ENCODE results near the gene TSEN54.

TSEN54 gene

GRCh38 chr17:75485688-75486087, 30.6 kb upstream of the TSEN54 start:
- Histone ChIP-seq H3K9me3 (ENCODE audit: low read depth, low read length) (no peaks in the 10 kb centered on the region), H3K36me3 (ENCODE audit: insufficient read depth, low read length) (no peaks in the 10 kb centered on the region), H3K27ac (no peak overlapping the region), H3K9ac (ENCODE audit: insufficient read length) (no peak overlapping the region), H3K4me3 (no peak overlapping the region)
- no peak for DNase-seq (ENCODE audit: low read depth, low spot score)
- TF ChIP-seq EZH2 (IDR thresholded peaks at IDR 0.05): no peak
- no peak for TF ChIP-seq POLR2AphosphoS5 (IDR thresholded peaks at IDR 0.05; ENCODE audit: borderline replicate concordance, low read depth, low read length)
- TF ChIP-seq FOXP2 (optimal IDR thresholded peaks at IDR 0.05; ENCODE audit: control extremely low read depth, extremely low read length, insufficient read depth): no peak

GRCh38 chr17:75486151-75486550, 30.2 kb upstream of the TSEN54 start:
- Histone ChIP-seq H3K27ac (no peak overlapping the region), H3K36me3 (ENCODE audit: insufficient read depth, low read length) (no peaks in the 10 kb centered on the region), H3K9me3 (ENCODE audit: low read depth, low read length) (no peaks in the 10 kb centered on the region), H3K4me3 (no peak overlapping the region), H3K9ac (ENCODE audit: insufficient read length) (no peak overlapping the region)
- no peak for DNase-seq (ENCODE audit: low read depth, low spot score)
- TF ChIP-seq POLR2AphosphoS5 (IDR thresholded peaks at IDR 0.05; ENCODE audit: borderline replicate concordance, low read depth, low read length): no peak

DNA sequence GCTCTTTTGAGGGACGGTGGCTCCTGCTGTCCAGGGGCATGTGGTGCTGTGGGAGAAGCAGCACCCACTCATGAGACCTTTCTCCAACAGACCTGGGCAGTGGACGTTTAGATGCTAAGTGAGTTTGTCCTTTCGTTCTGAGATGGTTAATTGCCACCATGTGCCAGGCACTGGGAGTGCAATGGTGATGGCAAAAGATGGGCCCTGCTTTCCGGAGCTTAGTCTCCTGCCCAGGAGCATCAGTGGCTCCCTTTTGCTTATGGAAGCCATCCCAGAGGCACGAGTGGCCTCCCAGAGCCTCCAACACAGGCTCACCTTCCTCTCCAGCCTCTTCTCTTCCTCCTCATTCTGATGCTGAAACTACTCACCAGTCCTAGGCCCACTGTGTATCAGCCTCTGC, 29.4 kb upstream of the TSEN54 start:
- H3K36me3 ChIP-seq (ENCODE audit: insufficient read depth, low read length): no peaks in the 10 kb centered on the region
- H3K27ac ChIP-seq: no peak overlapping the region
- TF ChIP-seq POLR2AphosphoS5 (IDR thresholded peaks at IDR 0.05; ENCODE audit: borderline replicate concordance, low read depth, low read length) (no peak), EZH2 (IDR thresholded peaks at IDR 0.05) (no peak), FOXP2 (optimal IDR thresholded peaks at IDR 0.05; ENCODE audit: control extremely low read depth, extremely low read length, insufficient read depth) (no peak)
- H3K4me3 ChIP-seq: no peak overlapping the region
- no peaks in the 10 kb centered on the region for H3K9me3 ChIP-seq (ENCODE audit: low read depth, low read length)
- no peak for DNase-seq (ENCODE audit: low read depth, low spot score)
- no peak overlapping the region for H3K9ac ChIP-seq (ENCODE audit: insufficient read length)

GRCh38 chr17:75487351-75488070, 28.8 kb upstream of the TSEN54 start:
- H3K36me3 ChIP-seq (ENCODE audit: insufficient read depth, low read length): no peaks in the 10 kb centered on the region
- H3K9me3 ChIP-seq (ENCODE audit: low read depth, low read length): no peaks in the 10 kb centered on the region
- no peak for DNase-seq (ENCODE audit: low read depth, low spot score)
- TF ChIP-seq POLR2AphosphoS5 (IDR thresholded peaks at IDR 0.05; ENCODE audit: borderline replicate concordance, low read depth, low read length): no peak
- TF ChIP-seq FOXP2 (optimal IDR thresholded peaks at IDR 0.05; ENCODE audit: control extremely low read depth, extremely low read length, insufficient read depth): no peak
- no peak for TF ChIP-seq EZH2 (IDR thresholded peaks at IDR 0.05)
- H3K4me3 ChIP-seq: no peak overlapping the region
- H3K27ac ChIP-seq: no peak overlapping the region
- H3K9ac ChIP-seq (ENCODE audit: insufficient read length): no peak overlapping the region

DNA sequence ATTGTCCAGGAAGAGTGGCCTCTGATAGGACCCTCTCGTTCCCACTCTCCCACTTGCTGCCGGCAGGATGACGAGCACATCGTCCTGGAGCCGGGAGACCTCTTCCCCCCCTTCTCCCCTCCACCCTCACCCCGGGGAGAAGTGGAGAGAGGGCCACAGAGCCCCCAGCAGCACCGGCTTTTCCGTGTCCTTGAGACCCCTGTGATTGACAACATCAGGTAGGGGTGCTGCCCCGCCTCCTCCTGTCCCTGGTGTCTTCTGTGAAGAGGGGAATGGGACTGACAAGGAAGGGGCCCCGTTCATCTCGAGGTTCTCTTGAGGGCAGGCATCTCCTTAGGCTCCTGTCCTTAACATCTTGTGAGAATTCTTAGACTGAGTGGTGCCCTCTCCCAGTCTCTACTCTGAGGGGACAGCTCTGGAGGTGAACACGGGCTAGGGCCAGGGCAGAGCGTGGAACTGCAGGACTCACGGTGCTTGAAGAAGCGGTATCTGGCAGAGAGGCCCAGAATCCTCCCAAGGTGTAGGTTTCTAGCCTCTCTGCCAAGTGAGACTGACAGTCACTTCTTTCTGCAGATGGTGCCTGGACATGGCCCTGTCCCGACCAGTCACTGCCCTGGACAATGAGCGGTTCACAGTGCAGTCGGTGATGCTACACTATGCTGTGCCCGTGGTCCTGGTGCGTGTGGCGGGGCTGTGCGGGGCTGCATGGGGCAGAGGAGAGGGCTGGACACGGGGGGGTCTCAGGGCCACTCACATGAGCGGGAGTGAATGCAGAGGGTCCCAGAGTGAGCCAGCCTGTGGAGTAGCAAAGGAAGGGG, 27.4 kb upstream of the TSEN54 start:
- Histone ChIP-seq H3K27ac (no peak overlapping the region), H3K9ac (ENCODE audit: insufficient read length) (no peak overlapping the region), H3K9me3 (ENCODE audit: low read depth, low read length) (no peaks in the 10 kb centered on the region), H3K4me3 (no peak overlapping the region), H3K36me3 (ENCODE audit: insufficient read depth, low read length) (no peaks in the 10 kb centered on the region; the same call in 1 of the 2 replicates)
- TF ChIP-seq EZH2 (IDR thresholded peaks at IDR 0.05) (no peak), FOXP2 (optimal IDR thresholded peaks at IDR 0.05; ENCODE audit: control extremely low read depth, extremely low read length, insufficient read depth) (no peak), POLR2AphosphoS5 (IDR thresholded peaks at IDR 0.05; ENCODE audit: borderline replicate concordance, low read depth, low read length) (no peak)
- DNase-seq (ENCODE audit: low read depth, low spot score): no peak

GRCh38 chr17:75489511-75489955, 26.8 kb upstream of the TSEN54 start:
- Histone ChIP-seq H3K9me3 (ENCODE audit: low read depth, low read length) (no peaks in the 10 kb centered on the region), H3K4me3 (no peak overlapping the region), H3K9ac (ENCODE audit: insufficient read length) (no peak overlapping the region), H3K27ac (no peak overlapping the region), H3K36me3 (ENCODE audit: insufficient read depth, low read length) (no peaks in the 10 kb centered on the region; the same call in 1 of the 2 replicates)
- TF ChIP-seq FOXP2 (optimal IDR thresholded peaks at IDR 0.05; ENCODE audit: control extremely low read depth, extremely low read length, insufficient read depth) (no peak), EZH2 (IDR thresholded peaks at IDR 0.05) (no peak), POLR2AphosphoS5 (IDR thresholded peaks at IDR 0.05; ENCODE audit: borderline replicate concordance, low read depth, low read length) (no peak)
- DNase-seq (ENCODE audit: low read depth, low spot score): no peak

DNA sequence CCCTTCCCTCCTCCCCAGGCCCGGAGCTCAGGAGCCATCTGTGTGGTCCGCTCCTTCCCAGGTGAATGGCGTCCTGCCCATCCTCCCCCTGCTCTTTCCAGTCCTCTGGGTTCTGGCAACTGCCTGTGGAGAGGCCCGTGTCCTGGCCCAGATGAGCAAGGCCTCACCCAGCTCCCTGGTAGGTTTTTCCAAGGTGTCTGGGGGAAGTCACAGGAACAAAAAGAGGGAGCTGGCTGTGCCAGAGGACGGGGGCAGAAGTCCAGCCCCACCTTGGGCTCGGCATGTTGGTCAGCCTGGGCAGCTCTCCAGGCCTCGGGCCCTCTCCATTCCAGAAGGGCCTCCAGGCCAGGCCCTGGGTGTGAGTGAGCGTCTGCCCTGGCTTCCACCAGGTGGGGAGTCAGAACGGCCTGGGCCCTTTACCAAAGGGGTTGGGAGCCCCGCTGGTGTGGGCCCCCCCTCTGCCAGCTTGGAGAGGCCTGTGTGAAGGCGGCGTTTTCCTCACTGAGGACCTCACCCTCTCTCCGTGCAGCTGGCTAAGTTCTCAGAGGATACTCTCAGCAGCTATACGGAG, 26.1 kb upstream of the TSEN54 start:
- Histone ChIP-seq H3K27ac (no peak overlapping the region), H3K9me3 (ENCODE audit: low read depth, low read length) (no peaks in the 10 kb centered on the region), H3K4me3 (no peak overlapping the region), H3K36me3 (ENCODE audit: insufficient read depth, low read length) (no peaks in the 10 kb centered on the region; the same call in 1 of the 2 replicates), H3K9ac (ENCODE audit: insufficient read length) (no peak overlapping the region)
- TF ChIP-seq FOXP2 (optimal IDR thresholded peaks at IDR 0.05; ENCODE audit: control extremely low read depth, extremely low read length, insufficient read depth) (no peak), POLR2AphosphoS5 (IDR thresholded peaks at IDR 0.05; ENCODE audit: borderline replicate concordance, low read depth, low read length) (no peak), EZH2 (IDR thresholded peaks at IDR 0.05) (no peak)
- DNase-seq (ENCODE audit: low read depth, low spot score): no peak

GRCh38 chr17:75490953-75491649, 25.2 kb upstream of the TSEN54 start:
- H3K36me3 ChIP-seq (ENCODE audit: insufficient read depth, low read length): no peaks in the 10 kb centered on the region; the same call in 1 of the 2 replicates
- H3K9ac ChIP-seq (ENCODE audit: insufficient read length): no peak overlapping the region

More at GRCh38 chr17:75490953-75491649, 25.2 kb upstream of the TSEN54 start:
- no peak for DNase-seq (ENCODE audit: low read depth, low spot score)
- TF ChIP-seq FOXP2 (optimal IDR thresholded peaks at IDR 0.05; ENCODE audit: control extremely low read depth, extremely low read length, insufficient read depth) (no peak), EZH2 (IDR thresholded peaks at IDR 0.05) (no peak), POLR2AphosphoS5 (IDR thresholded peaks at IDR 0.05; ENCODE audit: borderline replicate concordance, low read depth, low read length) (no peak)
- no peak overlapping the region for H3K4me3 ChIP-seq
- no peaks in the 10 kb centered on the region for H3K9me3 ChIP-seq (ENCODE audit: low read depth, low read length)
- H3K27ac ChIP-seq: no peak overlapping the region

Measured in SK-N-MC (cell line).